ENCODE results near the gene BMAL1. TPM values are rescaled to one million over a fixed set of nuclear protein-coding genes. Genes with fewer than 3 reads are reported as not detected.

Gene BMAL1
- total RNA-seq, 3 donors from 2014 or later (not counting 1 experiment from before 2014, with no cell fraction given) = 142 to 162 (median 145) TPM

GRCh38 chr11:13294178-13294577, 16.6 kb downstream of the BMAL1 start:
- H3K36me3 Mint-ChIP-seq = no peaks in the 10 kb centered on the region
- TF ChIP-seq CTCF (IDR thresholded peaks at IDR 0.05) = no peak
- no peak overlapping the region for H3K27ac ChIP-seq (ENCODE audit: low read length)
- H3K4me1 ChIP-seq (ENCODE audit: control insufficient read depth, insufficient read depth, low read length) = peaks cover 65% of the 10 kb centered on the region
- 63% methylated on average over 3 of the region's 4 CpGs for WGBS (ENCODE audit: insufficient coverage)
- H3K4me3 Mint-ChIP-seq = peak overlapping the region; percentile 36
- H3K4me3 ChIP-seq (ENCODE audit: low read length) = no peak overlapping the region
- intact Hi-C loops (cut with micrococcal nuclease) = no loop called here
- H3K27me3 Mint-ChIP-seq (ENCODE audit: low read depth in 2 of 2) = no peaks in the 10 kb centered on the region
- no peaks in the 10 kb centered on the region for H3K9me3 Mint-ChIP-seq
- peak overlapping the region; percentile 5 to 83 for H3K27ac Mint-ChIP-seq
- ATAC-seq (no peak), DNase-seq (no peak)
- H3K36me3 ChIP-seq (ENCODE audit: control insufficient read depth, insufficient read depth, low read length) = no peaks in the 10 kb centered on the region
- peaks cover 27 to 96% of the 10 kb centered on the region in 2 donors for H3K4me1 Mint-ChIP-seq
- H3K27me3 ChIP-seq (ENCODE audit: control insufficient read depth, insufficient read depth, low read length) = no peaks in the 10 kb centered on the region
- no peaks in the 10 kb centered on the region for H3K9me3 ChIP-seq (ENCODE audit: control insufficient read depth, insufficient read depth, low read length)

GRCh38 chr11:13294771-13295579, 17.4 kb downstream of the BMAL1 start:
- no peak for ATAC-seq

GRCh38 chr11:13297308-13297916, 19.8 kb downstream of the BMAL1 start:
- Mint-ChIP-seq H3K36me3 (no peaks in the 10 kb centered on the region), H3K4me1 (peaks cover 0 to 71% of the 10 kb centered on the region in 2 donors), H3K9me3 (no peaks in the 10 kb centered on the region), H3K27me3 (ENCODE audit: low read depth in 2 of 2) (no peaks in the 10 kb centered on the region), H3K27ac (peak overlapping the region; percentile 67 to 72), H3K4me3 (peak overlapping the region; percentile 64)
- Histone ChIP-seq H3K9me3 (ENCODE audit: control insufficient read depth, insufficient read depth, low read length) (no peaks in the 10 kb centered on the region), H3K36me3 (ENCODE audit: control insufficient read depth, insufficient read depth, low read length) (no peaks in the 10 kb centered on the region), H3K4me3 (ENCODE audit: low read length) (no peak overlapping the region), H3K4me1 (ENCODE audit: control insufficient read depth, insufficient read depth, low read length) (peaks cover 78% of the 10 kb centered on the region), H3K27me3 (ENCODE audit: control insufficient read depth, insufficient read depth, low read length) (no peaks in the 10 kb centered on the region), H3K27ac (ENCODE audit: low read length) (no peak overlapping the region)
- no peak for TF ChIP-seq CTCF (IDR thresholded peaks at IDR 0.05)
- ATAC-seq = no peak
- no peak for DNase-seq
- intact Hi-C loops (cut with micrococcal nuclease) = no loop called here
- WGBS (ENCODE audit: insufficient coverage) = 96% methylated on average over 5 of the region's 5 CpGs

More at GRCh38 chr11:13294771-13295579, 17.4 kb downstream of the BMAL1 start:
- Mint-ChIP-seq H3K27me3 (ENCODE audit: low read depth in 2 of 2) (no peaks in the 10 kb centered on the region), H3K36me3 (no peaks in the 10 kb centered on the region), H3K27ac (peak overlapping the region; percentile 5 to 83), H3K4me3 (peak overlapping the region; percentile 36), H3K4me1 (peaks cover 19 to 92% of the 10 kb centered on the region in 2 donors), H3K9me3 (no peaks in the 10 kb centered on the region)
- Histone ChIP-seq H3K27me3 (ENCODE audit: control insufficient read depth, insufficient read depth, low read length) (no peaks in the 10 kb centered on the region), H3K9me3 (ENCODE audit: control insufficient read depth, insufficient read depth, low read length) (no peaks in the 10 kb centered on the region), H3K27ac (ENCODE audit: low read length) (no peak overlapping the region), H3K4me3 (ENCODE audit: low read length) (no peak overlapping the region), H3K4me1 (ENCODE audit: control insufficient read depth, insufficient read depth, low read length) (peaks cover 69% of the 10 kb centered on the region), H3K36me3 (ENCODE audit: control insufficient read depth, insufficient read depth, low read length) (no peaks in the 10 kb centered on the region)
- no peak for TF ChIP-seq CTCF (IDR thresholded peaks at IDR 0.05)
- 90% methylated on average over 8 of the region's 9 CpGs for WGBS (ENCODE audit: insufficient coverage)
- no peak for DNase-seq
- intact Hi-C loops (cut with micrococcal nuclease) = no loop called here

All from natural killer cell (primary cell).